Stimulated activated CD8-positive, alpha-beta memory T cell treated with anti-CD3 and anti-CD28 coated beads, Interleukin-4, amount 100 ng/mL, for 1 hour (primary cell): ENCODE results near the gene OR5AC2.
A peak's percentile ranks its signal among the peaks of the same experiment; 100 is the strongest.

ENCODE experiments used
- DNase-seq, 2 donors: peaks; one replicate each; pipeline ENCODE4 v3.0.0-alpha.2; 2020; ENCODE audit warnings: low read depth in 2 of 2, low spot score in 1 of 2

The OR5AC2 gene

GRCh38 chr3:98086873-98087272, at the start of gene OR5AC2:
TSS of gene OR5AC2 (plus strand) at chr3:98087173. CDS start at chr3:98087173, 0 bp downstream.
- no peak for DNase-seq

GRCh38 chr3:98038286-98038685, 48.7 kb upstream of the OR5AC2 start:
- no peak for DNase-seq

GRCh38 chr3:98038876-98039275, 48.1 kb upstream of the OR5AC2 start:
- no peak for DNase-seq

GRCh38 chr3:98039322-98040024, 47.5 kb upstream of the OR5AC2 start:
- peak; percentile 14 to 44 for DNase-seq

- no peak for DNase-seq
Measured at GRCh38 chr3:98041350-98041749, 45.6 kb upstream of the OR5AC2 start.

GRCh38 chr3:98048586-98048985, 38.4 kb upstream of the OR5AC2 start:
- no peak for DNase-seq

- DNase-seq: no peak
Measured at GRCh38 chr3:98049271-98049670, 37.7 kb upstream of the OR5AC2 start.

- DNase-seq: no peak
Measured at GRCh38 chr3:98056035-98056434, 30.9 kb upstream of the OR5AC2 start.

GRCh38 chr3:98057631-98058030, 29.3 kb upstream of the OR5AC2 start:
- DNase-seq: no peak

- no peak for DNase-seq
Measured at GRCh38 chr3:98058244-98058960, 28.6 kb upstream of the OR5AC2 start.

GRCh38 chr3:98068824-98069223, 18.1 kb upstream of the OR5AC2 start:
- no peak for DNase-seq

- no peak for DNase-seq
Measured at GRCh38 chr3:98070840-98071239, 16.1 kb upstream of the OR5AC2 start.

GRCh38 chr3:98073486-98073885, 13.5 kb upstream of the OR5AC2 start:
- DNase-seq: no peak

- no peak for DNase-seq
Measured at GRCh38 chr3:98095882-98096281, 8.9 kb downstream of the OR5AC2 start.

GRCh38 chr3:98099848-98100247, 12.9 kb downstream of the OR5AC2 start:
- DNase-seq: no peak

- DNase-seq: no peak
Measured at GRCh38 chr3:98108162-98108561, 21.2 kb downstream of the OR5AC2 start.

GRCh38 chr3:98109807-98110549, 23.0 kb downstream of the OR5AC2 start:
- no peak for DNase-seq

GRCh38 chr3:98110550-98110908, 23.6 kb downstream of the OR5AC2 start:
- DNase-seq: no peak

- DNase-seq: no peak
Measured at GRCh38 chr3:98114264-98114663, 27.3 kb downstream of the OR5AC2 start.

- DNase-seq: no peak
Measured at GRCh38 chr3:98115717-98116116, 28.7 kb downstream of the OR5AC2 start.

GRCh38 chr3:98130421-98130820, 43.4 kb downstream of the OR5AC2 start, which contains the start of gene OR5H1:
TSS of gene OR5H1 (plus strand) at chr3:98130721. CDS start at chr3:98132698, 1,977 bp downstream.
- DNase-seq: no peak

- no peak for DNase-seq
Measured at GRCh38 chr3:98136631-98137030, 49.7 kb downstream of the OR5AC2 start.
